Epithelial cell of esophagus (primary cell): ENCODE measurements around the gene ZMIZ2.

ENCODE experiments used
- DNase-seq: peaks from one replicate; pipeline ENCODE4 v3.0.0; 2010; ENCODE audit warnings: low read depth
- H3K4me3 ChIP-seq: 2 replicates; pipeline ENCODE4 v1.5.1; 2011; ENCODE audit warnings: mild to moderate bottlenecking, low read length, control low read depth
- CTCF ChIP-seq: IDR thresholded peaks from 2 replicates; pipeline ENCODE4 v1.5.1; 2011; ENCODE audit warnings: low read depth, mild to moderate bottlenecking, low read length, control low read depth, inconsistent platforms; ENCODE audit not compliant: insufficient read depth; ENCODE audit errors: missing control alignments

Gene ZMIZ2

GRCh38 chr7:44750921-44751571 lies 2.4 kb downstream of the ZMIZ2 start:
- no peak overlapping the region for H3K4me3 ChIP-seq
- no peak for TF ChIP-seq CTCF
- no peak for DNase-seq

DNA sequence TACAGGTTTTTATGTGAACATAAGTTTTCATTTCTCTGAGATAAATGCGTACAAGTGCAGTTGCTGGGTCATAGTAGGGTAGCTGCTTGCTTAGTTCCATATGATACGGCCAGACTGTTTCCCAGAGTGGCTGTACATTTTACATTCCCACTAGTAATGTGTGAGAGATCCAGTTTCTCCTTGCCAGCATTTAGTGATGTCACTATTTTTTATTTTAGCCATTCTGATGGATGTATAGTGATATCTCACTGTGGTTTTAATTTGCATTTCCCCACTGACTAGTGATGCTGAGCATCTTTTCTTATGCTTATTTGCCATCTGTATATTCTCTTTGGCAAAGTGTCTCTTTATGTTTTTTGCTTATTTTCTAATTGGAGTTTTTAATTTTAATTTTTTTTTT lies 4.2 kb downstream of the ZMIZ2 start:
- H3K4me3 ChIP-seq, result no peak overlapping the region
- no peak for DNase-seq
- no peak for TF ChIP-seq CTCF

GRCh38 chr7:44754802-44755697 lies 6.4 kb downstream of the ZMIZ2 start:
- no peak overlapping the region for H3K4me3 ChIP-seq
- TF ChIP-seq CTCF, result no peak
- no peak for DNase-seq

DNA sequence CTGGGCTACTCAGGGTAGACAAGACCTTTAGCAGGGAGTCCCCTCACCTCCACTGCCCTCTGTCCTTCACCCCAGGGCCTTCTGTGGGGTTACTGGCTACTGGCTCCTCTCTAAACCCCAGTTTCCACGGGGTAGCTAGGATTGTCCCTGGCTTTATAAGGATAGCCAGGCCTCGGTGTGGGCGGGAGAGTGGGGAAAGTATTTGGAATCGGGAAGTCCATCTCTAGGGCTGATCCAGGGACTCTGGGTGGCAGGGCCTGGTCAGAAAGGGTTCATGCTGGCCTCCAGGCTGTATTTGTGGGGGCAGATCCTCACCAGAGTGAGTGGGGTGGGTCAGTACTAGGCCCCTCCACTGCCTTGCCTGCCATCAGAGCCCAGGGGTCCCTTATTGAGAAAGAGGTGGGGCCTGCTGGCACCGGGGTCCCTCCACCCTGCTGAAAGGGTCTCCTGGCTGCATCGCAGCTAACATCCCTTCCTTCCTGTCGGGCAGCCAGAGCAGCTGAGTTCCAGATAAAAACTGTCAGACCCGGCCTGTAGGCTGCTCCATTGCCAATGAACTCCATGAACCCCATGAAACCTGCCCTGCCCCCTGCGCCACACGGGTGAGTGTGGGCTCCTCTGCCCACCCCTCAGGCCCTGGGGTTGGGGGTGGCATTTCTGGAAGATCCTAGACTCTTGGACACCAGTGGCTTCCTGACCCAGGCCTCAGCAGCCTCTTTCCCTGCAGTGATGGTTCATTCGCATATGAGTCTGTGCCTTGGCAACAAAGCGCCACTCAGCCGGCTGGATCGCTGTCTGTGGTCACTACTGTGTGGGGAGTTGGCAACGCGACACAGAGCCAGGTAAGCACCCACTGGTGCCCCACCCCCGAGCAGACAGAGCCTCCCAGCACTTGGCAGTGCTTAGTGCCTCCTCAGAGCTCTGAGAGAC lies 7.3 kb downstream of the ZMIZ2 start:
- TF ChIP-seq CTCF, result no peak
- DNase-seq, result no peak
- no peak overlapping the region for H3K4me3 ChIP-seq

- no peak for TF ChIP-seq CTCF
- H3K4me3 ChIP-seq, result no peak overlapping the region
- no peak for DNase-seq
Observed at GRCh38 chr7:44756904-44757303, 8.3 kb downstream of the ZMIZ2 start.

GRCh38 chr7:44757311-44757710 lies 8.7 kb downstream of the ZMIZ2 start:
- no peak for DNase-seq
- no peak for TF ChIP-seq CTCF
- H3K4me3 ChIP-seq, result no peak overlapping the region
